ENCODE data around the gene MANSC1.

The MANSC1 gene
- long read RNA-seq, donor 1, full-length matches to known transcripts: 8 of 8 reads
- long read RNA-seq, donor 1, partial matches to known transcripts: 0 of 8 reads
- long read RNA-seq, donor 1, other reads (novel, unspliced or antisense): 0 of 8 reads
- long read RNA-seq, donor 2, full-length matches to known transcripts: 5 of 5 reads
- long read RNA-seq, donor 2, partial matches to known transcripts: 0 of 5 reads
- long read RNA-seq, donor 2, other reads (novel, unspliced or antisense): 0 of 5 reads
- long read RNA-seq, donor 3, full-length matches to known transcripts: 8 of 8 reads
- long read RNA-seq, donor 3, partial matches to known transcripts: 0 of 8 reads
- long read RNA-seq, donor 3, other reads (novel, unspliced or antisense): 0 of 8 reads
- long read RNA-seq, donor 4, full-length matches to known transcripts: 9 of 9 reads
- long read RNA-seq, donor 4, partial matches to known transcripts: 0 of 9 reads
- long read RNA-seq, donor 4, other reads (novel, unspliced or antisense): 0 of 9 reads
- long read RNA-seq, donor 5, full-length matches to known transcripts: 5 of 5 reads
- long read RNA-seq, donor 5, partial matches to known transcripts: 0 of 5 reads
- long read RNA-seq, donor 5, other reads (novel, unspliced or antisense): 0 of 5 reads
- long read RNA-seq, donor 6, full-length matches to known transcripts: 11 of 18 reads
- long read RNA-seq, donor 6, partial matches to known transcripts: 7 of 18 reads
- long read RNA-seq, donor 6, other reads (novel, unspliced or antisense): 0 of 18 reads
- long read RNA-seq, donor 7, full-length matches to known transcripts: 16 of 25 reads
- long read RNA-seq, donor 7, partial matches to known transcripts: 9 of 25 reads
- long read RNA-seq, donor 7, other reads (novel, unspliced or antisense): 0 of 25 reads
- long read RNA-seq, donor 8, full-length matches to known transcripts: 13 of 13 reads
- long read RNA-seq, donor 8, partial matches to known transcripts: 0 of 13 reads
- long read RNA-seq, donor 8, other reads (novel, unspliced or antisense): 0 of 13 reads

DNA sequence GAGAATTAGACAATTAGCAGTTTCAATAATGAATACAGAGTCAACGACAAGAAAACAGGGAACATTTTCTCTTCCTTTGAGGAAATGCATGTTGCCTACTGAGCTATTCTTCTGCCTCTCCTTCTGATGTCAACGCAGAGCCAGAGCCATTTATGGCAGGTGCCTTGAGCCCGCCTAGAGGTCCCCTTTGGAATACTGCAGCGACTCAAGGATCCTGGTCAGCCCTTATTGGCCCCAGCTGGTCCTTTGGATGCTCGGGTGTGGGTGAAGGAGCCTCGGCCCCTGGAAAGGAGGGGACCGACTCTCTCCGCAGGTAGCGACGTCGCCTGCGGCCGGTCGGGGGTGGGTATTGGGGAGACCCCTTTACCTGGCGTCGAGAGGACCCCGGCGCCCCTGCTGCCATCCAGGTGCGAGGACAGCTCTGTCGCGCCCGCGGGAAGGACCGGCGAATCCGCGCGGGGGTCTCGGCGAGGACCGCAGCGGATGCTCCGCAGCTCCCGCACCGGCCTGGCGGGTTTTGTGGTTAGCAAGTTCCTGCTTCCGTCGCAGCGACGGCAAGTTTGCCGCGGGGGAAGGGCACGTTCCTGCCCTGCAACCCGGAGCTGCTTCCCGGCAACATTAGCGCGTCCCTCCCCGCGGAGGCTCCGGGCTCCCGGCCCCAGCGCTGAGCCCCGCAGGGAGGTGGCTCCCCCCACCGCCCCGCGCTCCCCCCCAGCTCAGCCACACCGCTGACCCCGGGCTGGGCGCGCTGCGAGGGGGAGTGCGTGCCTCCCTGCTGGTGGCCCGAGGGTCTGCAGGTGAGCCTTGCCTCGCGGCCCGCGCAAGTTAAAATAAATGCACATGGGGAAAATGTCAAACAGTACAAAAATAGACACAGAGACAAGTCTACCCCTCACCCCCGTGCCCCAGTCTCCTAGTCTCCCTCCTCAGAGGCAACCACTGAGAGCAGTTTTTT is at the start of gene MANSC1:
Gene MANSC1, minus strand, starts transcription at position 532 of the 955 bp plus-strand sequence. CDS start 6,928 bp downstream, outside the sequence.
- peak; percentile 75 for DNase-seq

- DNase-seq: no peak
Observed at GRCh38 chr12:12399161-12399560, 49.1 kb upstream of the MANSC1 start.

GRCh38 chr12:12398026-12398859 is 48.2 kb upstream of the MANSC1 start:
- peak; percentile 47 for DNase-seq

GRCh38 chr12:12397184-12397583 is 47.1 kb upstream of the MANSC1 start:
- DNase-seq: peak; percentile 8

- no peak for DNase-seq
Observed at GRCh38 chr12:12396694-12397093, 46.7 kb upstream of the MANSC1 start.

DNA sequence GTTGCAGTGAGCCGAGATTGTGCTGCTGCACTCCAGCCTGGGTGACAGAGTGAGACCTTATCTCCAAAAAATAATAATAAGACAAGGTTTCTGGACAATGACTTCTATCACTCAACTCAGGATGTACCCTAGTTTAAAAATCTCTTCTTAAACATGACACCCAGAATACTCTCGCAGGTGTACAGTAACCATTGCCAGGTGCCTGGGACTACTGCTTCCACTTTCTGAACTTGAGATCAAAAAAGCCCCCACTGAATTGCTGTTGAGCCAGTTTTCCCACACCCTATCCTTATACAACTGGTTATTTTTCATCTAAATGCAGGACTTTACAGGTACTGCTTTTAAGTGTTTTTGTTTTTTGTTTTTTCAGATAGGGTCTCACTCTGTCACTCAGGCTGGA is 43.1 kb upstream of the MANSC1 start:
- no peak for DNase-seq

- DNase-seq: no peak
Observed at GRCh38 chr12:12392413-12392812, 42.4 kb upstream of the MANSC1 start.

- no peak for DNase-seq
Observed at GRCh38 chr12:12387501-12387900, 37.5 kb upstream of the MANSC1 start.

DNA sequence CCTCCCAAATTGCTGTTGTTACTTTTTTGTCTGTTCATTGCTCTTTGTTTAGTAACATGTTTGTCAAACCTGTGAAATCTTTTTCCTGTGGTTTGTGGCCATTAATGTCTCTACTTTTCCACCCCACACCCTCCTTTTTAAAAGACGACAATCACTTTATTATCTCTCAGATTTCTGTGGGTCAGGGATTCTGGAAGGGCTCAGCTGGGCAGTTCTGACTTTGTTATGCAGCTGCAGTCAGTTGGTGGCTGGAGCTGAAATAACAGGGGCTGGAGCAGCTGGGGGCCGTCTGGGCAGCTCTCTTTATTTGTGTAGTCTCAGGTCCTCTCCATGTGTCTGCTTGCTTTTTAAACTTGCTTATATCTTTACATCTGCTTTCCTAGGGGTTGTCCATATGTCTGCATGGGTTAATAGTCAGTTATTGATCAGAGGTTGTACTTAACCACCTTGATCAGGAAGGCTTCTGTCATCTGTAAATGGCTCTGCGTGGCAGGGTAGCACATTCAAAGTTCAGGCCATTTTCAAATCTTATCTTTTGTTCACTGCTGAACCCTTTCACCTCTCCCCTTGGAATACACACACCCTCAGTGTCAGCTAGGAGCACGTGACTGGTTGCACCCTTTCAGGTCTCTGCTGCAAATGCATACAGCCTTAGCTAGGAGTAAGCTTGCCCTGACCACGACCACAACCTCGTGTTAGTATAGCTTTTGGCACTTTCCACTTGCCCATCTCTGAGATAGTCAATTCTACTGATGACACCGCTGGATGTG is 34.7 kb upstream of the MANSC1 start:
- DNase-seq: no peak

- no peak for DNase-seq
Observed at GRCh38 chr12:12381982-12382381, 31.9 kb upstream of the MANSC1 start.

GRCh38 chr12:12380949-12381593 is 31.0 kb upstream of the MANSC1 start:
- no peak for DNase-seq

- DNase-seq: no peak
Observed at GRCh38 chr12:12379831-12380730, 30.0 kb upstream of the MANSC1 start.

DNA sequence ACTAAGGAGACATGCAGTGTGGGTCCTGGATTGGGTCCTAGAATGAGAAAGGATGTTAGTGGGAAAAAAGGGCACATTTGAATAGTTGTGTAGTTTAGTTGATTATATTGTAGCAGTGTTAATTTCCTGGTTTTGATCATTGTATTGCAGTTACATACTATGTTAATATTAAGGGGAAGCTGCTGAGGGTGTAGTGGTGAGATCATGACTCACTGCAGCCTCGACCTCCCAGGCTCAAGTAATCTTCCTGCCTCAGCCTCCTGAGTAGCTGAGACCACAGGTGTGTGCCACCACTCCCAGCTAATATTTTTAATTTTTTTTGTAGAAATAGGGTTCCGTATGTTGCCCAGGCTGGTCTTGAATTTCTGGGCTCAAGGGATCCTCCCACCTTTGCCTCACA is 28.6 kb upstream of the MANSC1 start:
- DNase-seq: no peak

- peak; percentile 12 for DNase-seq
Observed at GRCh38 chr12:12376646-12377448, 26.8 kb upstream of the MANSC1 start.

GRCh38 chr12:12372946-12373722 is 23.1 kb upstream of the MANSC1 start:
- no peak for DNase-seq

GRCh38 chr12:12367482-12367998 is 17.5 kb upstream of the MANSC1 start:
- DNase-seq: no peak
